ENCODE data around the gene CDX1. TPM values are rescaled to one million over a fixed set of nuclear protein-coding genes. Genes with fewer than 3 reads are reported as not detected.
A peak's percentile ranks its signal among the peaks of the same experiment; 100 is the strongest.

Gene CDX1
- not detected for total RNA-seq
- long read RNA-seq = 0 reads

- intact Hi-C loops (cut with micrococcal nuclease) = no loop called here
- ATAC-seq (no peak), DNase-seq (no peak)
These were observed at the start of gene CDX1 for GRCh38 chr5:150166650-150167511. Gene CDX1, plus strand, starts transcription at chr5:150166778. Its CDS starts 99 bp downstream, at chr5:150166877.

- no peak for DNase-seq
- ATAC-seq = no peak
- intact Hi-C loops (cut with micrococcal nuclease) = no loop called here
These were observed 48.5 kb upstream of the CDX1 start for GRCh38 chr5:150117945-150118560.

- DNase-seq (no peak), ATAC-seq (no peak)
- intact Hi-C loops (cut with micrococcal nuclease) = no loop called here
These were observed 47.9 kb upstream of the CDX1 start for GRCh38 chr5:150118561-150119229.

- ATAC-seq = peak; percentile 11
- DNase-seq = no peak
- intact Hi-C loops (cut with micrococcal nuclease) = no loop called here
These were observed 47.0 kb upstream of the CDX1 start for GRCh38 chr5:150119421-150120061.

GRCh38 chr5:150120062-150120441, 46.5 kb upstream of the CDX1 start:
- ATAC-seq = no peak
- DNase-seq = no peak
- intact Hi-C loops (cut with micrococcal nuclease) = no loop called here

- ATAC-seq = no peak
- intact Hi-C loops (cut with micrococcal nuclease) = no loop called here
- DNase-seq = no peak
These were observed 45.7 kb upstream of the CDX1 start for GRCh38 chr5:150120617-150121447.

GRCh38 chr5:150121448-150122157, 45.0 kb upstream of the CDX1 start:
- DNase-seq (no peak), ATAC-seq (no peak)
- intact Hi-C loops (cut with micrococcal nuclease) = no loop called here

- ATAC-seq (no peak), DNase-seq (peak; percentile 43)
- intact Hi-C loops (cut with micrococcal nuclease) = no loop called here
These were observed 44.4 kb upstream of the CDX1 start for GRCh38 chr5:150122158-150122510.

- intact Hi-C loops (cut with micrococcal nuclease) = no loop called here
- DNase-seq (no peak), ATAC-seq (no peak)
These were observed 43.8 kb upstream of the CDX1 start for GRCh38 chr5:150122536-150123481.

- intact Hi-C loops (cut with micrococcal nuclease) = no loop called here
- ATAC-seq (no peak), DNase-seq (no peak)
These were observed 43.0 kb upstream of the CDX1 start for GRCh38 chr5:150123542-150123941.

- ATAC-seq = no peak
- intact Hi-C loops (cut with micrococcal nuclease) = no loop called here
- DNase-seq = peak; percentile 28
These were observed 42.4 kb upstream of the CDX1 start for GRCh38 chr5:150124111-150124557.

GRCh38 chr5:150124596-150124995, 42.0 kb upstream of the CDX1 start:
- ATAC-seq (no peak), DNase-seq (no peak)
- intact Hi-C loops (cut with micrococcal nuclease) = no loop called here

GRCh38 chr5:150125334-150125733, 41.2 kb upstream of the CDX1 start:
- intact Hi-C loops (cut with micrococcal nuclease) = no loop called here
- DNase-seq = no peak

GRCh38 chr5:150126199-150126920, 40.2 kb upstream of the CDX1 start:
- intact Hi-C loops (cut with micrococcal nuclease) = no loop called here
- DNase-seq (no peak), ATAC-seq (no peak)

More at GRCh38 chr5:150125334-150125733, 41.2 kb upstream of the CDX1 start:
- ATAC-seq = no peak

GRCh38 chr5:150126921-150127265, 39.7 kb upstream of the CDX1 start:
- intact Hi-C loops (cut with micrococcal nuclease) = no loop called here
- ATAC-seq (no peak), DNase-seq (no peak)

- intact Hi-C loops (cut with micrococcal nuclease) = no loop called here
- no peak for ATAC-seq
- DNase-seq = no peak
These were observed 37.1 kb upstream of the CDX1 start for GRCh38 chr5:150129454-150129812.

Data from left ventricle myocardium superior (tissue), 1 donor.